Endothelial cell of umbilical vein (primary cell): Measurements from ENCODE around the gene SEMA6A. TPM values are rescaled to one million over a fixed set of nuclear protein-coding genes. Genes with fewer than 3 reads are reported as not detected.

Experiments
- BruUV-seq: library from RNA; stranded (reverse); fragments of 400-500 nt; replicated peaks from 2 replicates; lab custom pipeline; 2021; lab: Mats Ljungman, UMichigan
- CTCF ChIA-PET: fragments of 300-600, 350-600 bp; sonication (Branson Sonifier 250); formaldehyde crosslinking; loops from one replicate; lab custom pipeline; 2021; ENCODE audit warnings: antibody characterized with exemption, inconsistent platforms; lab: Charles Lee
- POLR2A ChIA-PET: fragments of 300-600, 350-600 bp; sonication (Branson Sonifier 250); formaldehyde crosslinking; loops from one replicate; lab custom pipeline; 2021; ENCODE audit warnings: antibody characterized with exemption, inconsistent platforms; lab: Charles Lee
- DNase-seq: peaks from one replicate; pipeline ENCODE4 v3.0.0-alpha.2; 2011; ENCODE audit warnings: low read depth, low spot score
- FAIRE-seq: peaks from 2 replicates; lab custom pipeline; 2011; peaks lifted over from hg19 to GRCh38; lab: Jason Lieb, UNC
- H2AFZ ChIP-seq: 2 replicates; pipeline ENCODE4 v1.6.0; 2012; ENCODE audit warnings: low read depth, low read length, control low read depth, inconsistent platforms
- H3K27ac ChIP-seq: 2 replicates; pipeline ENCODE4 v1.5.1; 2011; ENCODE audit warnings: low read depth, mild to moderate bottlenecking, control low read depth, low read length, moderate library complexity; ENCODE audit not compliant: insufficient read depth
- H3K27me3 ChIP-seq, 2 experiments: 2 replicates each; pipeline versions ENCODE4 v1.6.0 to v1.6.1; 2011; ENCODE audit warnings: low read length in 2 of 2, mixed read lengths in 1 of 2; ENCODE audit not compliant: control insufficient read depth in 2 of 2, insufficient read depth in 2 of 2
- H3K36me3 ChIP-seq, 2 experiments: 2 replicates in 1 of 2; 3 replicates in 1 of 2; pipeline ENCODE4 v1.5.1; 2011; ENCODE audit warnings: low read length in 2 of 2, mild to moderate bottlenecking in 1 of 2, moderate library complexity in 1 of 2; ENCODE audit not compliant: control insufficient read depth in 2 of 2, insufficient read depth in 2 of 2; ENCODE audit errors: extremely low read depth in 1 of 2
- H3K4me1 ChIP-seq: 3 replicates; pipeline ENCODE4 v1.5.1; 2011; ENCODE audit warnings: mild to moderate bottlenecking, low read length; ENCODE audit not compliant: control insufficient read depth, insufficient read depth; ENCODE audit errors: extremely low read depth
- H3K4me2 ChIP-seq: 2 replicates; pipeline ENCODE4 v1.6.1; 2011; ENCODE audit warnings: low read length, control low read depth, mixed read lengths; ENCODE audit not compliant: insufficient read depth
- H3K4me3 ChIP-seq, 3 experiments: fragments of 200-600 bp in 1 of 3; sonication (generic), shearing (Covaris generic) in 1 of 3; replicated peaks in 1 of 3; 2 replicates each; pipeline ENCODE4 v1.5.1; 2011 to 2016; ENCODE audit warnings: control low read depth in 3 of 3, low read length in 3 of 3, mild to moderate bottlenecking in 2 of 3, inconsistent platforms in 1 of 3, low read depth in 1 of 3, moderate library complexity in 1 of 3; ENCODE audit not compliant: insufficient read depth in 1 of 3
- H3K79me2 ChIP-seq: 2 replicates; pipeline ENCODE4 v1.6.0; 2012; ENCODE audit warnings: low read length, inconsistent platforms; ENCODE audit not compliant: control insufficient read depth, insufficient read depth
- H3K9ac ChIP-seq: replicated peaks from 2 replicates; pipeline ENCODE3; 2011; ENCODE audit warnings: low read length, control low read depth; ENCODE audit not compliant: insufficient read depth; ENCODE audit errors: extremely low read depth
- H3K9me1 ChIP-seq: replicated peaks from 3 replicates; pipeline ENCODE4 v1.6.0; 2011; ENCODE audit warnings: mild to moderate bottlenecking, low read length; ENCODE audit not compliant: control insufficient read depth, insufficient read depth; ENCODE audit errors: extremely low read depth
- H3K9me3 ChIP-seq: replicated peaks from 2 replicates; pipeline ENCODE4 v1.5.1; 2012; ENCODE audit warnings: low read length, inconsistent platforms; ENCODE audit not compliant: control insufficient read depth, insufficient read depth
- H4K20me1 ChIP-seq: replicated peaks from 2 replicates; pipeline ENCODE3; 2011; ENCODE audit warnings: mild to moderate bottlenecking, low read length; ENCODE audit not compliant: control insufficient read depth, insufficient read depth; ENCODE audit errors: extremely low read depth
- CTCF ChIP-seq, 2 donors: IDR thresholded peaks; 1 replicate in 1 of 2; 2 replicates in 1 of 2; pipeline ENCODE4 v1.5.1; 2011; ENCODE audit warnings: low read length in 2 of 2, mild to moderate bottlenecking in 2 of 2, moderate library complexity in 2 of 2, control low read depth in 1 of 2, inconsistent platforms in 1 of 2, low read depth in 1 of 2; ENCODE audit not compliant: insufficient read depth in 1 of 2; ENCODE audit errors: extremely low read depth in 1 of 2
- EZH2 ChIP-seq: IDR thresholded peaks from 2 replicates; pipeline ENCODE4 v1.6.1; 2012; ENCODE audit warnings: borderline replicate concordance, low read depth, mild to moderate bottlenecking, moderate library complexity, low read length, inconsistent platforms; ENCODE audit not compliant: severe bottlenecking
- FOS ChIP-seq: IDR thresholded peaks from 2 replicates; pipeline ENCODE4 v1.6.1; 2011; ENCODE audit warnings: mild to moderate bottlenecking, low read length, moderate library complexity, borderline replicate concordance; ENCODE audit not compliant: insufficient read depth
- GATA2 ChIP-seq: IDR thresholded peaks from 2 replicates; pipeline ENCODE4 v1.7.0; 2011; ENCODE audit warnings: low read depth, mild to moderate bottlenecking, moderate library complexity, mixed read lengths, low read length; ENCODE audit not compliant: insufficient read length, insufficient read depth
- JUN ChIP-seq: IDR thresholded peaks from 2 replicates; pipeline ENCODE4 v1.6.1; 2011; ENCODE audit warnings: borderline replicate concordance, low read depth; ENCODE audit not compliant: insufficient read length, insufficient read depth
- MAX ChIP-seq: IDR thresholded peaks from 2 replicates; pipeline ENCODE4 v1.6.1; 2011; ENCODE audit not compliant: insufficient read depth, insufficient read length
- MYC ChIP-seq: IDR thresholded peaks from one replicate; pipeline ENCODE4 v1.6.1; 2011; ENCODE audit warnings: mild to moderate bottlenecking, low read depth, low read length
- POLR2A ChIP-seq: IDR thresholded peaks from 2 replicates; pipeline ENCODE4 v1.6.1; 2012; ENCODE audit warnings: low read depth, mild to moderate bottlenecking, control low read depth, low read length
- POLR2AphosphoS5 ChIP-seq: IDR thresholded peaks from 2 replicates; pipeline ENCODE4 v1.6.1; 2012; ENCODE audit warnings: low read depth, mild to moderate bottlenecking, control low read depth, low read length, moderate library complexity; ENCODE audit not compliant: insufficient read depth
- dilution Hi-C: fragments of 300-500 bp; cut with MboI; formaldehyde crosslinking; loops from one replicate; pipeline ENCODE4 v1.15.0; 2019; ENCODE audit warnings: low sequenced_read_pairs; ENCODE audit not compliant: extremely low pct_ligation_motif_present
- intact Hi-C: fragments of 100-400 bp; cut with micrococcal nuclease; formaldehyde crosslinking; loops from one replicate; pipeline ENCODE4 v1.10.0; 2022
- polyA plus RNA-seq, 4 experiments: library from polyadenylated mRNA; depleted of rRNA in 3 of 4; stranded (reverse) in 3 of 4; unstranded in 1 of 4; fragments of >200 nt; gene quantifications; 2 replicates each; pipeline versions ENCODE4 v1.2.1 to v1.2.3, GENCODE V29; 2011 to 2012; ENCODE audit warnings: missing spikeins in 1 of 4
- total RNA-seq: library from RNA; stranded (reverse); gene quantifications from 2 replicates; pipeline ENCODE4 v1.2.3, GENCODE V29; 2021

Gene SEMA6A
- total and polyA plus RNA-seq, 2 donors (not counting 3 experiments of a cell fraction or from before 2014, with no cell fraction given) = 0.43 to 1.5 TPM

- Histone ChIP-seq H3K4me2 (no peak overlapping the region), H3K9ac (no peak overlapping the region), H3K9me1 (no peaks in the 10 kb centered on the region), H3K4me3 (no peak overlapping the region), H3K36me3 (no peaks in the 10 kb centered on the region), H3K9me3 (no peaks in the 10 kb centered on the region), H3K79me2 (no peaks in the 10 kb centered on the region), H3K4me1 (no peaks in the 10 kb centered on the region), H2AFZ (no peak overlapping the region), H3K27me3 (peaks cover 0 to 3% of the 10 kb centered on the region in 2 experiments), H3K27ac (no peak overlapping the region), H4K20me1 (no peaks in the 10 kb centered on the region)
- dilution Hi-C loops (no loop called here), intact Hi-C loops (no loop called here)
- FAIRE-seq (no peak), DNase-seq (no peak)
- TF ChIP-seq MYC (no peak), POLR2AphosphoS5 (no peak), JUN (no peak), EZH2 (no peak), POLR2A (no peak), GATA2 (no peak), MAX (no peak), FOS (no peak), CTCF (IDR thresholded peaks at IDR 0.05; ENCODE audit: extremely low read depth in 1 of 2, insufficient read depth in 1 of 2, low read depth in 1 of 2, low read length in 2 of 2) (no peak)
- ChIA-PET CTCF (no interaction called here), POLR2A (no interaction called here)
- no TSS peak for BruUV-seq
Measured at GRCh38 chr5:116604805-116605204, 30.2 kb upstream of the SEMA6A start.
